ENCODE results near the gene COL13A1. TPM values are rescaled to one million over a fixed set of nuclear protein-coding genes. Genes with fewer than 3 reads are reported as not detected.

The COL13A1 gene
- total RNA-seq, 1 donor from 2014 or later: 0.43 TPM

- Mint-ChIP-seq H3K4me3 (ENCODE audit: low read depth) (no peak overlapping the region), H3K4me1 (ENCODE audit: low read depth) (no peaks in the 10 kb centered on the region), H3K36me3 (ENCODE audit: insufficient read depth) (no peaks in the 10 kb centered on the region), H3K27ac (no peak overlapping the region), H3K9me3 (ENCODE audit: low read depth) (no peaks in the 10 kb centered on the region), H3K27me3 (peaks cover 8% of the 10 kb centered on the region)
- no peak for DNase-seq (ENCODE audit: low spot score, unreplicated experiment)
- TF ChIP-seq CTCF (IDR thresholded peaks at IDR 0.05; ENCODE audit: unreplicated experiment): no peak
Measured at GRCh38 chr10:69953851-69954250, 152.1 kb downstream of the COL13A1 start.

GRCh38 chr10:69955211-69955805 lies 153.6 kb downstream of the COL13A1 start:
- H3K27me3 Mint-ChIP-seq: peaks cover 8% of the 10 kb centered on the region
- no peaks in the 10 kb centered on the region for H3K4me1 Mint-ChIP-seq (ENCODE audit: low read depth)
- no peaks in the 10 kb centered on the region for H3K9me3 Mint-ChIP-seq (ENCODE audit: low read depth)
- DNase-seq (ENCODE audit: low spot score, unreplicated experiment): no peak
- no peak overlapping the region for H3K27ac Mint-ChIP-seq
- H3K36me3 Mint-ChIP-seq (ENCODE audit: insufficient read depth): no peaks in the 10 kb centered on the region
- TF ChIP-seq CTCF (IDR thresholded peaks at IDR 0.05; ENCODE audit: unreplicated experiment): no peak
- no peak overlapping the region for H3K4me3 Mint-ChIP-seq (ENCODE audit: low read depth)

- Mint-ChIP-seq H3K27ac (no peak overlapping the region), H3K27me3 (peaks cover 8% of the 10 kb centered on the region), H3K36me3 (ENCODE audit: insufficient read depth) (no peaks in the 10 kb centered on the region)
Measured at GRCh38 chr10:69955897-69956740, 154.4 kb downstream of the COL13A1 start.

GRCh38 chr10:69956741-69957230 lies 155.1 kb downstream of the COL13A1 start:
- DNase-seq (ENCODE audit: low spot score, unreplicated experiment): no peak
- Mint-ChIP-seq H3K4me1 (ENCODE audit: low read depth) (no peaks in the 10 kb centered on the region), H3K4me3 (ENCODE audit: low read depth) (no peak overlapping the region), H3K27me3 (peaks cover 8% of the 10 kb centered on the region), H3K27ac (no peak overlapping the region), H3K36me3 (ENCODE audit: insufficient read depth) (no peaks in the 10 kb centered on the region), H3K9me3 (ENCODE audit: low read depth) (no peaks in the 10 kb centered on the region)
- no peak for TF ChIP-seq CTCF (IDR thresholded peaks at IDR 0.05; ENCODE audit: unreplicated experiment)

More at GRCh38 chr10:69955897-69956740, 154.4 kb downstream of the COL13A1 start:
- DNase-seq (ENCODE audit: low spot score, unreplicated experiment): no peak
- Mint-ChIP-seq H3K4me3 (ENCODE audit: low read depth) (no peak overlapping the region), H3K4me1 (ENCODE audit: low read depth) (no peaks in the 10 kb centered on the region), H3K9me3 (ENCODE audit: low read depth) (no peaks in the 10 kb centered on the region)
- no peak for TF ChIP-seq CTCF (IDR thresholded peaks at IDR 0.05; ENCODE audit: unreplicated experiment)

- Mint-ChIP-seq H3K9me3 (ENCODE audit: low read depth) (no peaks in the 10 kb centered on the region), H3K4me1 (ENCODE audit: low read depth) (no peaks in the 10 kb centered on the region), H3K27ac (no peak overlapping the region), H3K4me3 (ENCODE audit: low read depth) (no peak overlapping the region), H3K36me3 (ENCODE audit: insufficient read depth) (no peaks in the 10 kb centered on the region), H3K27me3 (peaks cover 8% of the 10 kb centered on the region)
- no peak for DNase-seq (ENCODE audit: low spot score, unreplicated experiment)
- no peak for TF ChIP-seq CTCF (IDR thresholded peaks at IDR 0.05; ENCODE audit: unreplicated experiment)
Measured at GRCh38 chr10:69957241-69957885, 155.7 kb downstream of the COL13A1 start.

Data from progenitor cell of endocrine pancreas (in vitro differentiated cells).